ENCODE data around the gene CCDC194. TPM values are rescaled to one million over a fixed set of nuclear protein-coding genes. Genes with fewer than 3 reads are reported as not detected.

The CCDC194 gene
- total RNA-seq, 4 donors from 2014 or later, result not detected

DNA sequence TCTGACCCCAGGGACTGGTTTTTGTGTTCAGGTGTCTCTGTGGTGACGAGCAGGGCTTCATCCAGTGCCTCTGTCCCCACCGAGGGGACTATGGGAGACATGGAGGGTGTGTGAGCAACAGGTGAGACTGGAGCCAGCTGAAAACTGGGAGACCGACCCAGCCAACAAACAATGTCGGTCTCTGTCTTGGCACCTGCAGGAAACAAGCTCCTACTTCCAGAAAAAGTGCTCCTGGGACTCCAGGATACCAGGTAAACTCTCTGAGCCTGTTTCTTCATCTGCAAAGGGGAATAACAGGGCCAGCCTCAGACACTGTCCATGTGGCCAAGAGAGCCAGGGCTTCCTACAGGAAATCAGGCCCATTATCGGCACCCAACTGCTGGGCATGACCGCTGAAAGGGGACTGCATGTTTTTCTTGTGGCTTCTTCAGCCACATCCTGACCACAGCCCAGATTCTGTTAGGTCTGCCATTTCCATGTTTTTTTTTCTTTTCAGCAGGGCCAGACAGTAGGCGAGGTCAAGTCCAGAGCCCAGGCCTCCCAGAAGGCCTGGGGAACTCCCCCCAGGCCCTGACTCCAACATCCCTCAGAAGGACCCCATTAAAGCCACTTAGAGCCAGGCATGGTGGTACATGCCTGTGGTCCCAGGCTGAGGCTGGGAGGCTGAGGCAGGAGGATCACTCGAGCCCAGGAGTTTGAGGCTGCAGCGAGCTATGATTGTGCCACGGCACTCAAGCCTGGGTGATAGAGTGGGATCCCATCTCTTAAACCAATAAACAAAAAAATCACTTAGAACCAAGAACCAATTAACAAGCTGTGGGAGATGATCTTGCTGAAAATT lies 12.3 kb upstream of the CCDC194 start:
- WGBS, result 66% methylated on average over 9 of the region's 10 CpGs
- H3K36me3 ChIP-seq, result no peaks in the 10 kb centered on the region
- H3K4me3 ChIP-seq, result peak overlapping the region; percentile 42

DNA sequence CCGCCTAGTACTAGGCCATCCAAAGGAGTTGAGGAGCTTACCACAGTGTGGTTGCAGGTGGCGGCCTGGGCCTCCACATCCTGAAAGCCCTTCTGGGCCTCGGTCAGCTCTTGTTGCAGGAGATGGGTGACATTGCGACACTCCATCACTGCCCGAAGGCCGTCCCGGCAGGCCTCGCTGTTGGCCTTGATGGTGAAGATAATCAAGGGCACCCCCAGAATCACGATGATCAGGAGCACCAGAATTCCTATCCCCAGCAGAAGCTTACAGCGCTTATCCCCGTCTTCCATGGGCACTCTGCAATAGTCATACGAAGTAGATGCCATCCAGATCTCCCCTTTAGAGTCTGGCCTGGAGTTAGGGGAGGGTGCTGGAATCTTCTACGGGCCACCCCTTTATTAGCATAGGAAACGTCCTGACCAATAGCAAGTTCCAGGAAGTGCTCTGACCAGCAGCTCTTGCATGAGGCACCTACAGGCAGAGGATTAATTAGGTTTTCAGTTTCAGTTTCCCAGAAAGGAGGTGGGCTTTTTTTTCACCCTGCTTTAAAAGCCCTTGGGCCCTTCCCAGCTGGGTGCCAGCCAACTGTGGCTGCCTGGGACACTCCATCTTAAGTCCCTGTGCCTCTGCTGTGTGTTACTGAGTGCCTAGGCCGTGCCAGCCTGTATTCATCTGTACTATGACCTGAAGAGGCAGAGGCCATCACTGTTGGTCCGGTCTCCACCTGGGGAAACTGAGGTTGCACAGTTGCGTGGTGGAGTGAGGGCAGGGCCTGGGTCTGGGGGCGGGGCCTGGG lies 11.5 kb upstream of the CCDC194 start, which contains the start of gene BST2:
Gene BST2, minus strand, starts transcription at position 381 of the 796 bp plus-strand sequence. Its CDS starts 55 bp downstream, at position 326.
- Histone ChIP-seq H3K9me3 (no peaks in the 10 kb centered on the region), H3K27me3 (no peaks in the 10 kb centered on the region), H3K4me1 (peaks cover 19% of the 10 kb centered on the region), H3K27ac (peak within 1 kb of the TSS; percentile 67), H3K4me3 (peak within 1 kb of the TSS; percentile 42), H3K36me3 (no peaks in the 10 kb centered on the region)
- WGBS, result 53% methylated on average over 10 of the region's 18 CpGs
- TF ChIP-seq EP300 (IDR thresholded peaks at IDR 0.05) (no peak), POLR2AphosphoS5 (IDR thresholded peaks at IDR 0.05) (no peak), POLR2A (IDR thresholded peaks at IDR 0.05) (no peak)
- TF ChIP-seq, protein P1, sequence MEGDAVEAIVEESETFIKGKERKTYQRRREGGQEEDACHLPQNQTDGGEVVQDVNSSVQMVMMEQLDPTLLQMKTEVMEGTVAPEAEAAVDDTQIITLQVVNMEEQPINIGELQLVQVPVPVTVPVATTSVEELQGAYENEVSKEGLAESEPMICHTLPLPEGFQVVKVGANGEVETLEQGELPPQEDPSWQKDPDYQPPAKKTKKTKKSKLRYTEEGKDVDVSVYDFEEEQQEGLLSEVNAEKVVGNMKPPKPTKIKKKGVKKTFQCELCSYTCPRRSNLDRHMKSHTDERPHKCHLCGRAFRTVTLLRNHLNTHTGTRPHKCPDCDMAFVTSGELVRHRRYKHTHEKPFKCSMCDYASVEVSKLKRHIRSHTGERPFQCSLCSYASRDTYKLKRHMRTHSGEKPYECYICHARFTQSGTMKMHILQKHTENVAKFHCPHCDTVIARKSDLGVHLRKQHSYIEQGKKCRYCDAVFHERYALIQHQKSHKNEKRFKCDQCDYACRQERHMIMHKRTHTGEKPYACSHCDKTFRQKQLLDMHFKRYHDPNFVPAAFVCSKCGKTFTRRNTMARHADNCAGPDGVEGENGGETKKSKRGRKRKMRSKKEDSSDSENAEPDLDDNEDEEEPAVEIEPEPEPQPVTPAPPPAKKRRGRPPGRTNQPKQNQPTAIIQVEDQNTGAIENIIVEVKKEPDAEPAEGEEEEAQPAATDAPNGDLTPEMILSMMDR (IDR thresholded peaks at IDR 0.05), result no peak
- DNase-seq (ENCODE audit: low spot score in 2 of 2), result no peak

More for the DNA sequence above, 12.3 kb upstream of the CCDC194 start:
- Histone ChIP-seq H3K27ac (peak overlapping the region; percentile 67), H3K9me3 (no peaks in the 10 kb centered on the region), H3K4me1 (peaks cover 19% of the 10 kb centered on the region), H3K27me3 (no peaks in the 10 kb centered on the region)
- TF ChIP-seq EP300 (IDR thresholded peaks at IDR 0.05) (no peak), POLR2AphosphoS5 (IDR thresholded peaks at IDR 0.05) (no peak), POLR2A (IDR thresholded peaks at IDR 0.05) (no peak)
- TF ChIP-seq, protein P1 (IDR thresholded peaks at IDR 0.05), result no peak
- no peak for DNase-seq (ENCODE audit: low spot score in 2 of 2)

DNA sequence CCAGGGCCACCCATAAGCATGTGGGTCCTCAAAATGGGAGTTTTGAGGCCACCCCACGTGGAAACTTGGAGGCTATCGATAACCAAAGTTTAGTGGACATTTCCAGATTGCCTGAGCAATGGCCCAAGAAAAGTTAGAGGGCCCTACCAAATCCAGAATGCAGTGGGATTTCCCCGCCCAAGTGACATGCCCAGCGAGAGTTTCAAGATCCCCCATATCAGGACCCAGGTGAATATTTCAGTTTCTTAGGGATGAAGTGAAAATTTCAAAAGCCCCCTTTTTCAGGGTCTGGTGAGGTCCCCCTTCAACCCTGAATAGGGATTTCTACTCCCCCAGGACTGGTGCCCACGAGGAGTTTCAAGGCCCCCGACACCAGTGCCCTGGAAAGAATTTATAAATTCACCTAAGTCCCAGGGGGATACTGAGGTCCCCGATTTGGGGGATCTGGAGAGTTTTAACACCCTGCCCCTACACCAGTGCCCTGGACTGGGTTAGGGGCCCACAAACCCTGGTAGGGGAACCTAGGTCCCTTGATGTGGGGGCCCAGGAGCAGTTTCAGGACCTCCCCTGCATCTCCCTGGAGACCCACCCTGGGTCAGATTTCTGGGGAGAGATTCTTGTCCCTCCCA lies 10.7 kb upstream of the CCDC194 start:
- H3K27me3 ChIP-seq, result no peaks in the 10 kb centered on the region
- no peak overlapping the region for H3K27ac ChIP-seq
- H3K9me3 ChIP-seq, result no peaks in the 10 kb centered on the region
- H3K4me1 ChIP-seq, result peaks cover 19% of the 10 kb centered on the region
- 75% methylated on average over 5 of the region's 7 CpGs for WGBS
- DNase-seq (ENCODE audit: low spot score in 2 of 2), result no peak
- TF ChIP-seq, protein P1 (IDR thresholded peaks at IDR 0.05), result no peak
- TF ChIP-seq EP300 (IDR thresholded peaks at IDR 0.05) (no peak), POLR2A (IDR thresholded peaks at IDR 0.05) (no peak), POLR2AphosphoS5 (IDR thresholded peaks at IDR 0.05) (no peak)
- peak overlapping the region; percentile 42 for H3K4me3 ChIP-seq
- no peaks in the 10 kb centered on the region for H3K36me3 ChIP-seq

DNA sequence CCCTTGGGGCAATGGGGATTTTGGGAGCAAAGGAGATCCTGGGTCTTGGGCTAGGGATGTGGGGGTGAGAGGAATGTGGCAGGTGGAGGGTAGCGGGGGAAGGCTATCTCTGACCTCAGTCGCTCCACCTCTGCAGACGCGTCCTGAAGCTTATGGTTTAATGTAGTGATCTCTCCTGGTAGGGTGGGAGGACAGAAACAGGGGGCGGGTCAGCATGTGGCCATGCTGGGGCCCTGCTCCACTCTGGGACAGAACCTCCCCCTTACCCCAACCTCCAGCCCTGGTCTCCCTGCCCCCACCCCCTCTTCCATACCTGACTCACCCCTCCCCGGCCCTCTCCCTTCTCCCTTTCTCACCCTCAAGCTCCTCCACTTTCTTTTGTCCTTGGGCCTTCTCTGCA lies 10.0 kb upstream of the CCDC194 start:
- peak overlapping the region; percentile 42 for H3K4me3 ChIP-seq
- no peaks in the 10 kb centered on the region for H3K9me3 ChIP-seq
- H3K36me3 ChIP-seq, result no peaks in the 10 kb centered on the region
- no peak for DNase-seq (ENCODE audit: low spot score in 2 of 2)
- TF ChIP-seq EP300 (IDR thresholded peaks at IDR 0.05) (no peak), POLR2AphosphoS5 (IDR thresholded peaks at IDR 0.05) (no peak)
- H3K27ac ChIP-seq, result no peak overlapping the region
- H3K27me3 ChIP-seq, result no peaks in the 10 kb centered on the region
- WGBS, result 76% methylated on average over 6 of the region's 6 CpGs
- peaks cover 19% of the 10 kb centered on the region for H3K4me1 ChIP-seq

DNA sequence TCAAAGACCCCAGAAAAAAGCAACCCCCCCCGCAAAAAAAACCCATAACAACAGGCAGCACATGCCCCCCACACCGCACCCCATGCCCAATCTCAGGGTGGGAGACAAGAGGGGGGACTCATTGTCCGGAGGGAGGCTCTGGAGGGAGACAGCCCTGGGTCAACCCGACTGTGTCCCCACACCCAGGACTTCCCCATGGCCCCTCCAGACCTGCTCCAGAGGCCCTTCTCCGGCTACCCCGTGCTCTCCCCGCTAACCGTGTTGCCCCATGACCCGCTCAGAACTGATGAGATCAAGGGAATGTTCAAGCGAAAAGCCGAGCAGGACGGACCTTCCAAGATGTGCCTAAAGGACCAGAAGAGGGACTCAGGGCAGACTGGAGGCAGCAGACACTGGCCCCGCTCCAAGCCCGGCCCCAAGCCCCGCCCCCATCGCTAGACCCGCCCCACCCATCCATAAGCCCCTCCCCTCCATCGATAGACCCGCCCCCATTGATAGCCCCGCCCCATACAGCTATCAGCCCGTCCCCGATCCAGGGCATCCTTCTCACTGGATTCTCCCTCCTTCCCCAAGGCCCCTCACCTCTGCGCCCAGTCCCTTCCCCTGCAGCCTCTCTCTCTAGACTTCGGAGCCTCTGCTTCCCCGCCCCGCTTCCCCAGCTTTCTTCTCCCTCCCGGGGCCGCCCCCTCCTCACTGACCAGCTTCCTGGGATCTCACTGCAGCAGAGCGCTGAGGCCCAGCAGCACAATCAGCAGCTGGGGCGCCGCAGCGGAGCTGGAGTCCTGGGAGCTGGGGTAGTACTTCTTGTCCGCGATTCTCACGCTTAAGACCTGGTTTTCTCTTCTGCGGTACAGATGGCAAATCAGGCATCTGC lies 9.2 kb upstream of the CCDC194 start:
- no peak overlapping the region for H3K27ac ChIP-seq
- 66% methylated on average over 23 of the region's 36 CpGs for WGBS
- peaks cover 19% of the 10 kb centered on the region for H3K4me1 ChIP-seq
- H3K36me3 ChIP-seq, result no peaks in the 10 kb centered on the region
- TF ChIP-seq EP300 (IDR thresholded peaks at IDR 0.05) (no peak), POLR2A (IDR thresholded peaks at IDR 0.05) (no peak), POLR2AphosphoS5 (IDR thresholded peaks at IDR 0.05) (no peak)
- TF ChIP-seq, protein P1 (IDR thresholded peaks at IDR 0.05), result no peak
- H3K27me3 ChIP-seq, result no peaks in the 10 kb centered on the region
- H3K4me3 ChIP-seq, result peak overlapping the region; percentile 42
- no peak for DNase-seq (ENCODE audit: low spot score in 2 of 2)
- H3K9me3 ChIP-seq, result no peaks in the 10 kb centered on the region

Measured in suprapubic skin (tissue), 4 donors.